ENCODE measurements around the gene DNAJC8.

DNAJC8 gene

GRCh38 chr1:28249866-28250295 is 17.1 kb upstream of the DNAJC8 start:
- no peak for DNase-seq

- peak; percentile 89 for DNase-seq
Observed at GRCh38 chr1:28249013-28249865, 16.4 kb upstream of the DNAJC8 start.

GRCh38 chr1:28248273-28249012 is 15.6 kb upstream of the DNAJC8 start:
- peak; percentile 83 for DNase-seq

GRCh38 chr1:28247612-28248272 is 14.9 kb upstream of the DNAJC8 start:
- no peak for DNase-seq

GRCh38 chr1:28246427-28246832 is 13.6 kb upstream of the DNAJC8 start:
- no peak for DNase-seq

- no peak for DNase-seq
Observed at GRCh38 chr1:28244549-28245251, 11.9 kb upstream of the DNAJC8 start.

- no peak for DNase-seq
Observed at GRCh38 chr1:28243685-28244311, 11.0 kb upstream of the DNAJC8 start.

- no peak for DNase-seq
Observed at GRCh38 chr1:28241638-28242241, 8.9 kb upstream of the DNAJC8 start.

GRCh38 chr1:28240024-28240423 is 7.2 kb upstream of the DNAJC8 start:
- no peak for DNase-seq

- no peak for DNase-seq
Observed at GRCh38 chr1:28239004-28239403, 6.2 kb upstream of the DNAJC8 start.

GRCh38 chr1:28236656-28237322 is 4.0 kb upstream of the DNAJC8 start:
- DNase-seq: no peak

- peak; percentile 98 for DNase-seq
Observed at GRCh38 chr1:28235755-28236655, 3.2 kb upstream of the DNAJC8 start, which contains the start of gene ATP5IF1. ATP5IF1 (plus strand) TSS chr1:28236124; CDS start chr1:28236184, 60 bp downstream.

- DNase-seq: no peak
Observed at GRCh38 chr1:28233264-28233606, 406 bp upstream of the DNAJC8 start.

GRCh38 chr1:28229996-28230395 is 2.8 kb downstream of the DNAJC8 start:
- DNase-seq: peak; percentile 40

GRCh38 chr1:28229089-28229488 is 3.7 kb downstream of the DNAJC8 start:
- no peak for DNase-seq

- DNase-seq: no peak
Observed at GRCh38 chr1:28213315-28213714, 19.5 kb downstream of the DNAJC8 start.

GRCh38 chr1:28209700-28210099 is 23.1 kb downstream of the DNAJC8 start:
- no peak for DNase-seq

GRCh38 chr1:28208818-28209441 is 23.9 kb downstream of the DNAJC8 start:
- DNase-seq: peak; percentile 60

GRCh38 chr1:28205243-28205642 is 27.6 kb downstream of the DNAJC8 start:
- no peak for DNase-seq

All from fibroblast of skin of scalp (primary cell).